ENCODE measurements around the gene HOXC10. TPM values are rescaled to one million over a fixed set of nuclear protein-coding genes. Genes with fewer than 3 reads are reported as not detected.

Gene HOXC10
- total and polyA plus RNA-seq, 2 of the 8 experiments (the other 6 are each of a cell fraction or from before 2014, with no cell fraction given): not detected

DNA sequence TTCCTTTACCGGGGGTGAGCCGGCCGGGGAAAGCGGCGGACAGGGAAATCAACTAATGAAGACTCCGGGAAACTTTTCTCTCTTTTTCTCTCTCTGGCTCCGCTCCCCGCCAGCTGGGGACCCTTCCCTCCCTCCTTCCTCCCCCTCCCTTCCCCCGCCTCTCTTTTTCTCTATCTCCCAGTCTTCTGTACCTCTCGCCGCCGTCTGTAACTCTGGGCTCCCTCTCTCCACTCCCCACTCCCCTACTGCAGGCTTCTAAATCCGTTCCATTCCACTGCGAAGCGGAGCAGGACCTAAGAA is 18.9 kb upstream of the HOXC10 start:
- Histone ChIP-seq H3K4ac (replicated peaks; ENCODE audit: insufficient read length, low read depth, low read length) (no peak overlapping the region), H2AK5ac (ENCODE audit: low read depth, low read length) (no peak overlapping the region), H4K91ac (replicated peaks; ENCODE audit: insufficient read length, low read length) (no peak overlapping the region), H3K18ac (ENCODE audit: extremely low read depth, low read length) (no peak overlapping the region), H3K27me3 (replicated peaks in 1 of 4; ENCODE audit: control insufficient read depth in 3 of 4, extremely low read depth in 1 of 4, insufficient read depth in 3 of 4, low read length in 3 of 4) (peaks cover 99 to 100% (median 100%) of the 10 kb centered on the region in 4 experiments), H3K23ac (ENCODE audit: insufficient read length) (no peak overlapping the region), H3K14ac (ENCODE audit: insufficient read length) (no peak overlapping the region), H3K4me3 (ENCODE audit: extremely low read depth in 1 of 4, insufficient read depth in 2 of 4, low read depth in 3 of 4, low read length in 4 of 4) (peak overlapping the region in 1 of 4 experiments; percentile 45; a peak in 3 of 8 replicates), H3K4me1 (replicated peaks in 1 of 4; ENCODE audit: control insufficient read depth in 3 of 4, insufficient read depth in 4 of 4, low read length in 3 of 4) (peaks cover 0 to 4% (median 2%) of the 10 kb centered on the region in 4 experiments; a peak in 3 of 7 replicates), H3K36me3 (ENCODE audit: control insufficient read depth in 2 of 4, insufficient read depth in 4 of 4, low read length in 3 of 4) (peaks cover 0 to 4% (median 0%) of the 10 kb centered on the region in 4 experiments; a peak in 2 of 8 replicates), H3K23me2 (ENCODE audit: low read depth, low read length) (no peaks in the 10 kb centered on the region), H3K9ac (replicated peaks in 1 of 4; ENCODE audit: extremely low read depth in 1 of 4, low read depth in 3 of 4, low read length in 3 of 4) (no peak overlapping the region), H2BK15ac (ENCODE audit: low read length) (no peak overlapping the region), H4K5ac (ENCODE audit: insufficient read length, low read depth, low read length) (no peak overlapping the region), H3K79me1 (ENCODE audit: low read depth, low read length) (no peaks in the 10 kb centered on the region), H4K20me1 (replicated peaks in 1 of 2; ENCODE audit: control insufficient read depth in 1 of 2, insufficient read depth in 2 of 2, low read length in 2 of 2) (peaks cover 23 to 40% of the 10 kb centered on the region in 2 experiments), H2BK5ac (ENCODE audit: low read depth, low read length) (no peak overlapping the region), H2BK20ac (ENCODE audit: low read length) (no peak overlapping the region), H3K79me2 (ENCODE audit: control insufficient read depth in 1 of 2, insufficient read depth in 2 of 2, low read length in 2 of 2) (no peaks in the 10 kb centered on the region), H3K9me3 (ENCODE audit: insufficient read depth in 2 of 2, low read depth in 1 of 2, low read length in 1 of 2) (no peaks in the 10 kb centered on the region), H4K8ac (ENCODE audit: extremely low read depth, insufficient read depth, low read length) (no peak overlapping the region), H2BK120ac (replicated peaks; ENCODE audit: low read depth, low read length) (no peak overlapping the region), H3K56ac (replicated peaks; ENCODE audit: insufficient read length, low read depth, low read length) (no peak overlapping the region), H2AFZ (ENCODE audit: low read length) (no peak overlapping the region), H3K27ac (ENCODE audit: low read depth, low read length) (no peak overlapping the region), H2BK12ac (ENCODE audit: low read depth, low read length) (0 out of 2 replicates have a peak overlapping the region, but pooled peaks have one; percentile 35), H3K4me2 (ENCODE audit: insufficient read depth in 1 of 2, low read depth in 2 of 2, low read length in 2 of 2) (peak overlapping the region; percentile 34 to 38; a peak in 3 of 4 replicates)
- DNase-seq (ENCODE audit: low read depth in 1 of 2, low spot score in 2 of 2) (no peak), FAIRE-seq (no peak)
- 0% methylated on average over 12 of the region's 15 CpGs; no CpG with 5 or more reads in 1 of the 2 experiments for WGBS, 2 experiments (ENCODE audit: extremely low coverage in 1 of 2, insufficient coverage in 1 of 2, insufficient read length in 1 of 2, insufficient replicate concordance in 2 of 2, low coverage in 1 of 2, low lambda C conversion rate in 2 of 2, missing lambda C conversion rate in 1 of 2)
- ChIA-PET POLR2A (ENCODE audit: partially characterized antibody) (interaction anchor here (0.9 to 2.2 kb wide), 4 partner anchors 12 to 25 kb away, joined by 3 to 9 read pairs (median 4); partner anchors contain the start of gene HOXC12), CTCF (ENCODE audit: partially characterized antibody) (interaction anchor here (1.1 to 1.3 kb wide), 3 partner anchors 22 to 242 kb away, joined by 3 read pairs; no protein-coding TSS in a partner anchor)
- peak; percentile 28; the same call in 1 of the 2 replicates for TF ChIP-seq TCF12 (IDR thresholded peaks at IDR 0.05; ENCODE audit: low read depth, low read length)
- no peak for TF ChIP-seq ASH2L (IDR thresholded peaks at IDR 0.05; ENCODE audit: low read length)
- TF ChIP-seq, protein P1, sequence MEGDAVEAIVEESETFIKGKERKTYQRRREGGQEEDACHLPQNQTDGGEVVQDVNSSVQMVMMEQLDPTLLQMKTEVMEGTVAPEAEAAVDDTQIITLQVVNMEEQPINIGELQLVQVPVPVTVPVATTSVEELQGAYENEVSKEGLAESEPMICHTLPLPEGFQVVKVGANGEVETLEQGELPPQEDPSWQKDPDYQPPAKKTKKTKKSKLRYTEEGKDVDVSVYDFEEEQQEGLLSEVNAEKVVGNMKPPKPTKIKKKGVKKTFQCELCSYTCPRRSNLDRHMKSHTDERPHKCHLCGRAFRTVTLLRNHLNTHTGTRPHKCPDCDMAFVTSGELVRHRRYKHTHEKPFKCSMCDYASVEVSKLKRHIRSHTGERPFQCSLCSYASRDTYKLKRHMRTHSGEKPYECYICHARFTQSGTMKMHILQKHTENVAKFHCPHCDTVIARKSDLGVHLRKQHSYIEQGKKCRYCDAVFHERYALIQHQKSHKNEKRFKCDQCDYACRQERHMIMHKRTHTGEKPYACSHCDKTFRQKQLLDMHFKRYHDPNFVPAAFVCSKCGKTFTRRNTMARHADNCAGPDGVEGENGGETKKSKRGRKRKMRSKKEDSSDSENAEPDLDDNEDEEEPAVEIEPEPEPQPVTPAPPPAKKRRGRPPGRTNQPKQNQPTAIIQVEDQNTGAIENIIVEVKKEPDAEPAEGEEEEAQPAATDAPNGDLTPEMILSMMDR (IDR thresholded peaks at IDR 0.05; ENCODE audit: control extremely low read depth in 1 of 3, insufficient read depth in 1 of 3, low read depth in 1 of 3, low read length in 3 of 3): no peak
- TF ChIP-seq EGR1 (IDR thresholded peaks at IDR 0.05; ENCODE audit: borderline replicate concordance, low read depth, low read length): peak; percentile 87
- no peak for TF ChIP-seq GTF2F1 (IDR thresholded peaks at IDR 0.05; ENCODE audit: borderline replicate concordance, low read depth, low read length)
- TF ChIP-seq PHF8 (conservative IDR thresholded peaks at IDR 0.05; ENCODE audit: low read depth, low read length): no peak
- TF ChIP-seq POU5F1 (IDR thresholded peaks at IDR 0.05; ENCODE audit: low read depth, low read length): no peak
- no peak for TF ChIP-seq TAF1 (IDR thresholded peaks at IDR 0.05; ENCODE audit: low read depth, low read length)
- TF ChIP-seq, protein P2, sequence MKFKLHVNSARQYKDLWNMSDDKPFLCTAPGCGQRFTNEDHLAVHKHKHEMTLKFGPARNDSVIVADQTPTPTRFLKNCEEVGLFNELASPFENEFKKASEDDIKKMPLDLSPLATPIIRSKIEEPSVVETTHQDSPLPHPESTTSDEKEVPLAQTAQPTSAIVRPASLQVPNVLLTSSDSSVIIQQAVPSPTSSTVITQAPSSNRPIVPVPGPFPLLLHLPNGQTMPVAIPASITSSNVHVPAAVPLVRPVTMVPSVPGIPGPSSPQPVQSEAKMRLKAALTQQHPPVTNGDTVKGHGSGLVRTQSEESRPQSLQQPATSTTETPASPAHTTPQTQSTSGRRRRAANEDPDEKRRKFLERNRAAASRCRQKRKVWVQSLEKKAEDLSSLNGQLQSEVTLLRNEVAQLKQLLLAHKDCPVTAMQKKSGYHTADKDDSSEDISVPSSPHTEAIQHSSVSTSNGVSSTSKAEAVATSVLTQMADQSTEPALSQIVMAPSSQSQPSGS (IDR thresholded peaks at IDR 0.05; ENCODE audit: low read length): no peak
- no peak for TF ChIP-seq ZNF274 (IDR thresholded peaks at IDR 0.05; ENCODE audit: borderline replicate concordance, extremely low read depth, low read length)
